SU-DHL-6 (cell line): ENCODE measurements around the gene ATP1A4.

Experiments used
- H2AFZ ChIP-seq: fragments of 200-600 bp; sonication (generic); 2 replicates; pipeline ENCODE4 v1.6.1; 2014; ENCODE audit warnings: low read depth, mild to moderate bottlenecking, moderate library complexity, mixed read lengths, antibody characterized with exemption, low read length; ENCODE audit not compliant: severe bottlenecking
- H3F3A ChIP-seq: fragments of 200-600 bp; shearing (Covaris generic); 2 replicates; pipeline ENCODE4 v1.6.0; 2016; ENCODE audit warnings: antibody characterized with exemption, mild to moderate bottlenecking; ENCODE audit not compliant: insufficient read depth
- H3K27ac ChIP-seq: fragments of 200-600 bp; sonication (generic); 2 replicates; pipeline ENCODE4 v1.5.1; 2016; ENCODE audit warnings: low read depth, mild to moderate bottlenecking, low read length, moderate library complexity, mixed read lengths
- H3K27me3 ChIP-seq: fragments of 200-600 bp; sonication (generic), shearing (Covaris generic); 2 replicates; pipeline ENCODE4 v1.6.0; 2014; ENCODE audit warnings: mild to moderate bottlenecking, low read length
- H3K36me3 ChIP-seq: fragments of 200-600 bp; sonication (generic); 2 replicates; pipeline ENCODE4 v1.6.1; 2014; ENCODE audit warnings: mild to moderate bottlenecking, low read length, mixed read lengths
- H3K4me2 ChIP-seq: fragments of 300-600, 200-600 bp; shearing (Covaris generic), sonication (generic); 2 replicates; pipeline ENCODE4 v1.6.0; 2014; ENCODE audit warnings: low read length, low read depth, mild to moderate bottlenecking; ENCODE audit not compliant: poor library complexity, severe bottlenecking
- H3K4me3 ChIP-seq: fragments of 200-600 bp; sonication (generic); 2 replicates; pipeline ENCODE4 v1.5.1; 2014; ENCODE audit warnings: antibody characterized with exemption, low read length, mild to moderate bottlenecking, mixed read lengths; ENCODE audit not compliant: insufficient read depth, poor library complexity, severe bottlenecking
- H3K79me2 ChIP-seq: fragments of 200-600 bp; sonication (generic); 2 replicates; pipeline ENCODE4 v1.6.1; 2014; ENCODE audit warnings: mild to moderate bottlenecking, low read length, moderate library complexity; ENCODE audit not compliant: insufficient read depth
- H3K9ac ChIP-seq: fragments of 200-600 bp; sonication (generic); 2 replicates; pipeline ENCODE4 v1.7.0; 2014; ENCODE audit warnings: mild to moderate bottlenecking, low read length
- H3K9me2 ChIP-seq: fragments of 200-600 bp; sonication (generic); replicated peaks from 2 replicates; pipeline ENCODE4 v1.6.1; 2014; ENCODE audit warnings: low read length; ENCODE audit not compliant: insufficient read depth
- H3K9me3 ChIP-seq: fragments of 200-600 bp; sonication (generic); 2 replicates; pipeline ENCODE4 v1.6.1; 2014; ENCODE audit warnings: low read length, mixed read lengths; ENCODE audit not compliant: insufficient read depth
- H4K20me1 ChIP-seq: fragments of 200-600 bp; sonication (generic); 2 replicates; pipeline ENCODE4 v1.6.1; 2014; ENCODE audit warnings: low read depth, mild to moderate bottlenecking, antibody characterized with exemption, low read length, moderate library complexity, mixed read lengths
- CTCF ChIP-seq: fragments of 200-600 bp; sonication (generic); IDR thresholded peaks from one replicate; pipeline ENCODE4 v1.5.1; 2017; ENCODE audit warnings: antibody characterized with exemption, mild to moderate bottlenecking, low read length, moderate library complexity; ENCODE audit not compliant: insufficient read depth, poor library complexity, severe bottlenecking
- EZH2phosphoT487 ChIP-seq: fragments of 200-600 bp; sonication (generic), shearing (Covaris generic); conservative IDR thresholded peaks from 2 replicates; pipeline ENCODE4 v1.6.1; 2018; ENCODE audit warnings: mild to moderate bottlenecking, antibody characterized with exemption, low read length, moderate library complexity, mixed read lengths

Gene ATP1A4

DNA sequence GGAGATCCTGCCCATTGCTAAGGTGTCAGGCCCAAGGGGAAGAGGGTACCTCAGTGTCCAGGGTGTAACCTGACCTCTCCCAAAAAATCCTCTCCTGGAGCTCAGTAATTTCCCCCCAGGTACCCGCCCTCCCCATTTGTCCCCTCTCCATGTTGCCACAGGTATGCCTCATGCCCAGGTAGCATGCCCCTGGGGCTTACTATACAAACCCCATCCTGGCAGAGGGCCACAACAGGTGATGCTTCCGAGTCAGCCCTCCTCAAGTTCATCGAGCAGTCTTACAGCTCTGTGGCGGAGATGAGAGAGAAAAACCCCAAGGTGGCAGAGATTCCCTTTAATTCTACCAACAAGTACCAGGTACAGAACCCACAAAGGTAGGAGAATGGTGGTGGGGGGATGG, 15.7 kb downstream of the ATP1A4 start:
- no peak overlapping the region for H3K9ac ChIP-seq
- H3K4me3 ChIP-seq: no peak overlapping the region
- H3K27me3 ChIP-seq: no peaks in the 10 kb centered on the region
- no peak overlapping the region for H3K4me2 ChIP-seq
- H3K79me2 ChIP-seq: no peaks in the 10 kb centered on the region
- no peaks in the 10 kb centered on the region for H3F3A ChIP-seq
- TF ChIP-seq CTCF (no peak), EZH2phosphoT487 (no peak)
- no peaks in the 10 kb centered on the region for H3K9me3 ChIP-seq
- no peak overlapping the region for H2AFZ ChIP-seq
- no peaks in the 10 kb centered on the region for H4K20me1 ChIP-seq
- H3K27ac ChIP-seq: no peak overlapping the region
- no peaks in the 10 kb centered on the region for H3K36me3 ChIP-seq
- H3K9me2 ChIP-seq: no peaks in the 10 kb centered on the region

- no peak overlapping the region for H2AFZ ChIP-seq
- no peak overlapping the region for H3K4me3 ChIP-seq
- H3F3A ChIP-seq: no peaks in the 10 kb centered on the region
- no peaks in the 10 kb centered on the region for H3K9me2 ChIP-seq
- H3K4me2 ChIP-seq: no peak overlapping the region
- no peaks in the 10 kb centered on the region for H3K36me3 ChIP-seq
- H3K9ac ChIP-seq: no peak overlapping the region
- H3K27ac ChIP-seq: no peak overlapping the region
- H4K20me1 ChIP-seq: no peaks in the 10 kb centered on the region
- no peaks in the 10 kb centered on the region for H3K9me3 ChIP-seq
- no peaks in the 10 kb centered on the region for H3K79me2 ChIP-seq
- no peaks in the 10 kb centered on the region for H3K27me3 ChIP-seq
- TF ChIP-seq EZH2phosphoT487: no peak
- TF ChIP-seq CTCF: no peak
Measured at GRCh38 chr1:160167580-160167979, 16.2 kb downstream of the ATP1A4 start.

DNA sequence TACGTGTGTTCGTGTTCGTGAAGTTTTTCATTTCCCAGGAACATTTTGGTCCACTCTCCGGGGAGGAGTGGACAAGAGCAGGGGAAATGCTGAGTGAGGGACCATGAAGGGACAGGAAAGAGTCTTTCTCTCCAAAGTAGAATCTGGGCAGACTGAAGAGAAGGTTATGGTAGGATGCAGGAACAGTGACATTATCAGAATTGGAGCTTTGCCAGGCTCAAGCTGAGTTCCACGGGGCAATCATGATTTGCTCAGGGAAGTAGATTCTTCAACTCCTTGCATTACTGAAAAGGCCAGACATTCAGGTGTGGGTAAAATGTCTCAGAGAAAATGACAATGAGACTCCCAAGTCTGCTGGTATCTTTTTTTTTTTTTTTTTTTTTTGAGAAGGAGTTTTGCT, 16.6 kb downstream of the ATP1A4 start:
- Histone ChIP-seq H3F3A (no peaks in the 10 kb centered on the region), H3K9ac (no peak overlapping the region), H3K4me3 (no peak overlapping the region), H3K9me2 (no peaks in the 10 kb centered on the region), H3K27me3 (no peaks in the 10 kb centered on the region), H3K4me2 (no peak overlapping the region), H4K20me1 (no peaks in the 10 kb centered on the region), H3K9me3 (no peaks in the 10 kb centered on the region), H3K36me3 (no peaks in the 10 kb centered on the region), H3K79me2 (no peaks in the 10 kb centered on the region), H2AFZ (no peak overlapping the region), H3K27ac (no peak overlapping the region)
- no peak for TF ChIP-seq EZH2phosphoT487

DNA sequence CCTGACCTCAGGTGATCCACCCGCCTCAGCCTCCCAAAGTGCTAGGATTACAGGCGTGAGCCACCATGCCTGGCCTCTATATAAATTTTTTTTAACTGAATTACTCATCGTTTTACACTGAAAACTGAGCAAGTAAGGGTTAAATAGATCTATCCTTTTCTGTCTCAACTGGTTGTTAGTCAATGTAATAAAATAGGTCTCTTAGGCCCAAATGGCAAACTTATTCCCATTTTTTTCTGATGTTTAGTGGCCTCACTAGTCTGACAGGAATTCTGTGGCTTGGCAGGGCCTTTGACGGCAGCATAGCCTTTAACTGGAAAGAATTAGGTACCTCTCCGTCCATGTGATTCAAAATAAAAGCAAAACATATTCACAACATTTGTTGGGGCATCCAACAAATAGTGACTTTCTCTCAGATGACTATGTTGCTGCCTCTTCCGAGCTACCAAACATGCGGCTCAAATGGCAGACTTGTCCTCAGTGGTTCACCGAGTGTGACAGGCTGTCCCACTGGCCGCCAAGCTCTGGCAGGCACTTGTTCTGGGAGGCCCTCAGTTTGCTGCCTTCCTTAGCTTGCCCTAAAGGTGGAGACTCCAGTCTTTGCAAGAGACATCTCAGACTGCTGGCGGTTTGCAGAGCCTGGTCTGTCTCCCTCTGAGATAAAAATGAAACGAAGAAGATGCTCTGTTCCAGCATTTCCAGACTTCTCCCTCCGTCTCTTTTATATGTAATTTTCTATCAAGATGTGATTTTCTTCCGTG, 17.4 kb downstream of the ATP1A4 start:
- H3K4me2 ChIP-seq: no peak overlapping the region
- TF ChIP-seq CTCF: no peak
- no peak for TF ChIP-seq EZH2phosphoT487
- no peak overlapping the region for H3K4me3 ChIP-seq
- H3K27me3 ChIP-seq: no peaks in the 10 kb centered on the region
- H3K27ac ChIP-seq: no peak overlapping the region
- no peaks in the 10 kb centered on the region for H3K9me3 ChIP-seq
- no peaks in the 10 kb centered on the region for H3K79me2 ChIP-seq
- H4K20me1 ChIP-seq: no peaks in the 10 kb centered on the region
- H3K36me3 ChIP-seq: no peaks in the 10 kb centered on the region
- no peaks in the 10 kb centered on the region for H3K9me2 ChIP-seq
- H3K9ac ChIP-seq: no peak overlapping the region
- H3F3A ChIP-seq: no peaks in the 10 kb centered on the region
- no peak overlapping the region for H2AFZ ChIP-seq
